SK-N-SH treated with all-trans-retinoic acid at 6 μM for 48 hours (cell line): ENCODE data around the gene LSAMP.
"Not testable (repeated sequence)": the region's sequence is repeated elsewhere in the genome, so short reads cannot be mapped to it uniquely, and the experiment has no call there.

ENCODE experiments used
- ATAC-seq: fragments of 200-7000 bp; cut with Tn5 transposase; 3 replicates; pipeline ENCODE4 v1.9.1; 2020; ENCODE audit warnings: mild to moderate bottlenecking, moderate library complexity
- ARNTL ChIP-seq: fragments of 450-650 bp; formaldehyde crosslinking; IDR thresholded peaks from 2 replicates; pipeline ENCODE4 v1.5.0; 2020; ENCODE audit warnings: low read depth, mild to moderate bottlenecking, moderate library complexity, borderline replicate concordance
- BACH2 ChIP-seq: fragments of 250-450 bp; sonication (Bioruptor Pico); IDR thresholded peaks from 2 replicates; pipeline ENCODE4 v1.9.0; 2021; ENCODE audit warnings: mild to moderate bottlenecking, borderline replicate concordance
- CREB5 ChIP-seq: fragments of 250-450 bp; sonication (Bioruptor Pico); IDR thresholded peaks from 2 replicates; pipeline ENCODE4 v1.5.1; 2020; ENCODE audit warnings: low read depth, mild to moderate bottlenecking, moderate library complexity
- CSDC2 ChIP-seq: fragments of 250-450 bp; sonication (Bioruptor Pico); IDR thresholded peaks from 2 replicates; pipeline ENCODE4 v1.5.0; 2020; ENCODE audit warnings: mild to moderate bottlenecking, moderate library complexity
- ESRRG ChIP-seq: fragments of 250-450 bp; sonication (Bioruptor Pico); IDR thresholded peaks from 2 replicates; pipeline ENCODE4 v1.6.1; 2021; ENCODE audit warnings: mild to moderate bottlenecking
- GLIS3 ChIP-seq: fragments of 250-450 bp; sonication (Bioruptor Pico); IDR thresholded peaks from 2 replicates; pipeline ENCODE4 v1.5.0; 2020; ENCODE audit warnings: mild to moderate bottlenecking, moderate library complexity
- ISL1 ChIP-seq: fragments of 250-450 bp; sonication (Bioruptor Pico); IDR thresholded peaks from 2 replicates; pipeline ENCODE4 v2.1.2; 2022; ENCODE audit warnings: mild to moderate bottlenecking, moderate library complexity
- OSR1 ChIP-seq: fragments of 250-450 bp; sonication (Bioruptor Pico); IDR thresholded peaks from 2 replicates; pipeline ENCODE4 v1.8.0; 2022; ENCODE audit warnings: moderate library complexity, mild to moderate bottlenecking, inconsistent platforms
- PPARA ChIP-seq: fragments of 250-450 bp; sonication (Bioruptor Pico); IDR thresholded peaks from 2 replicates; pipeline ENCODE4 v1.5.0; 2020; ENCODE audit warnings: mild to moderate bottlenecking, borderline replicate concordance
- SNAI2 ChIP-seq: fragments of 250-450 bp; sonication (Bioruptor Pico); IDR thresholded peaks from 2 replicates; pipeline ENCODE4 v1.5.0; 2020; ENCODE audit warnings: mild to moderate bottlenecking, moderate library complexity
- TCF4 ChIP-seq: fragments of 250-450 bp; sonication (Bioruptor Pico); IDR thresholded peaks from 2 replicates; pipeline ENCODE4 v1.8.0; 2021; ENCODE audit warnings: mild to moderate bottlenecking, moderate library complexity, borderline replicate concordance
- TOX ChIP-seq: fragments of 250-450 bp; sonication (Bioruptor Pico); IDR thresholded peaks from 2 replicates; pipeline ENCODE4 v1.8.0; 2021; ENCODE audit warnings: mild to moderate bottlenecking, moderate library complexity, borderline replicate concordance
- TSHZ2 ChIP-seq: fragments of 250-450 bp; sonication (Bioruptor Pico); IDR thresholded peaks from 2 replicates; pipeline ENCODE4 v1.5.0; 2020; ENCODE audit warnings: mild to moderate bottlenecking, moderate library complexity
- ZC3H10 ChIP-seq: fragments of 250-450 bp; sonication (Bioruptor Pico); IDR thresholded peaks from 2 replicates; pipeline ENCODE4 v1.5.1; 2021; ENCODE audit warnings: mild to moderate bottlenecking, moderate library complexity
- ZNF70 ChIP-seq: fragments of 450-650 bp; formaldehyde crosslinking; IDR thresholded peaks from 2 replicates; pipeline ENCODE4 v1.5.0; 2020; ENCODE audit warnings: mild to moderate bottlenecking, moderate library complexity
- ZNF8 ChIP-seq: fragments of 450-650 bp; formaldehyde crosslinking; IDR thresholded peaks from 2 replicates; pipeline ENCODE4 v1.5.0; 2020; ENCODE audit warnings: mild to moderate bottlenecking, moderate library complexity
- TF ChIP-seq, protein P1 (sequence below): fragments of 250-450 bp; sonication (Bioruptor Pico); IDR thresholded peaks from 2 replicates; pipeline ENCODE4 v1.8.0; 2021; ENCODE audit warnings: low read depth, mild to moderate bottlenecking, moderate library complexity, borderline replicate concordance
- TF ChIP-seq, protein P2 (sequence below): fragments of 250-450 bp; sonication (Bioruptor Pico); IDR thresholded peaks from 2 replicates; pipeline ENCODE4 v1.8.0; 2020; ENCODE audit warnings: mild to moderate bottlenecking, moderate library complexity, borderline replicate concordance
- TF ChIP-seq, protein P3 (sequence below): fragments of 250-450 bp; sonication (Bioruptor Pico); IDR thresholded peaks from 2 replicates; pipeline ENCODE4 v1.5.1; 2021; ENCODE audit warnings: mild to moderate bottlenecking, moderate library complexity

The LSAMP gene

GRCh38 chr3:115784739-115785536 is 660.3 kb downstream of the LSAMP start:
- TF ChIP-seq SNAI2 (CRISPR knock-in tag) (no peak), BACH2 (no peak), CREB5 (CRISPR knock-in tag) (peak; percentile 72; the same call in 1 of the 2 replicates), ARNTL (CRISPR knock-in tag) (no peak), ZNF70 (CRISPR knock-in tag) (peak; percentile 45; the same call in 1 of the 2 replicates), ESRRG (CRISPR knock-in tag) (0 out of 2 replicates have a peak, but pooled peaks have one; percentile 36)
- ATAC-seq: peak; percentile 44

DNA sequence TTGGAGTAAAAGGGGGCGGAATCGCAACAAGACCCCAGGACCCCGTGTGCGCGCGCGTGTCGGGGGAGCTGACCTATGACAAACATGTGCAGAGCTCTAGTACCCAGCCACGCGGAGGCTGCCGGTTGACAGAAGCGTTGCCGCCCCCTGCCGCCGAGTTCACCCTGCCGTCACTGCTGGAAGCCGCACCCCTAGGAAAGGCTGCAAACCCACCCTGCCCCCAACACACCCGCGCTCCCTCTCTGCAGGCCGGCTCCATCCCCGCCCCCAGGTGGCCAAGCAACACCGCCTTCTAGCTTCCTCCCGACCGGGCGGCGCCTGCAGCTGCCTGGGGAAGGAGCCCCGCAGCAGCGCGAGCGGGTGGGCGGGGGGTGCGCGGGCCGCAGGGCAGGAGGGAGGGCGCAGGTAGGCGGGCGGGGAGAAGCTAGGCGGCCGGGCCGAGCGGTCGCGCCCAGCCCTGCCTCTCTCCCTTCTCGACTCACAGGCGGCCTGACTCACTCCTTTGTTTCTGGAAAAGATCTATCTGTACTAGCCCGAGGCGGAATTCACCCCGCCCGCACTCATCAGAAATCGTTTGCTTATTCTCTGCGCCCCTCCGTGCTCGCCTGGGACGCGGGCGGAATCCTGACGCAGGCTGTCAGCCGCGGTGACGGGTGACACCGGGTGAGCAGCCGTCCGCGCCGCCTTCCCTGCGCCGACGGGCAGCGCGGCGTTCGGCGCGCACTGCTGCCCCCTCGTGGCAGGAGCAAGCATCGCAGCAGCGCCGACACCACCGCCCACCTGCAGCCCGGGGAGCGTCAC is 661.1 kb downstream of the LSAMP start:
- TF ChIP-seq ARNTL (CRISPR knock-in tag) (no peak), TSHZ2 (CRISPR knock-in tag) (peak; percentile 31; the same call in 1 of the 2 replicates)
- ATAC-seq: peak; percentile 87

- ATAC-seq: not testable (repeated sequence)
Measured at GRCh38 chr3:115783426-115783825, 661.9 kb downstream of the LSAMP start.

GRCh38 chr3:115779011-115779410 is 666.3 kb downstream of the LSAMP start:
- no peak for TF ChIP-seq CREB5 (CRISPR knock-in tag)
- TF ChIP-seq TOX (CRISPR knock-in tag): no peak
- TF ChIP-seq ZC3H10 (CRISPR knock-in tag): no peak
- TF ChIP-seq ZNF8: no peak
- no peak for TF ChIP-seq CSDC2 (CRISPR knock-in tag)
- no peak for TF ChIP-seq ISL1 (CRISPR knock-in tag)
- TF ChIP-seq ZNF70 (CRISPR knock-in tag): no peak
- TF ChIP-seq GLIS3 (CRISPR knock-in tag): no peak
- TF ChIP-seq, protein P1, sequence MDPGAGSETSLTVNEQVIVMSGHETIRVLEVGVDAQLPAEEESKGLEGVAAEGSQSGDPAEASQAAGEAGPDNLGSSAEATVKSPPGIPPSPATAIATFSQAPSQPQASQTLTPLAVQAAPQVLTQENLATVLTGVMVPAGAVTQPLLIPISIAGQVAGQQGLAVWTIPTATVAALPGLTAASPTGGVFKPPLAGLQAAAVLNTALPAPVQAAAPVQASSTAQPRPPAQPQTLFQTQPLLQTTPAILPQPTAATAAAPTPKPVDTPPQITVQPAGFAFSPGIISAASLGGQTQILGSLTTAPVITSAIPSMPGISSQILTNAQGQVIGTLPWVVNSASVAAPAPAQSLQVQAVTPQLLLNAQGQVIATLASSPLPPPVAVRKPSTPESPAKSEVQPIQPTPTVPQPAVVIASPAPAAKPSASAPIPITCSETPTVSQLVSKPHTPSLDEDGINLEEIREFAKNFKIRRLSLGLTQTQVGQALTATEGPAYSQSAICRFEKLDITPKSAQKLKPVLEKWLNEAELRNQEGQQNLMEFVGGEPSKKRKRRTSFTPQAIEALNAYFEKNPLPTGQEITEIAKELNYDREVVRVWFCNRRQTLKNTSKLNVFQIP (CRISPR knock-in tag): no peak
- no peak for TF ChIP-seq TSHZ2 (CRISPR knock-in tag)
- TF ChIP-seq PPARA (CRISPR knock-in tag): no peak
- no peak for TF ChIP-seq OSR1
- TF ChIP-seq BACH2: no peak
- TF ChIP-seq, protein P2, sequence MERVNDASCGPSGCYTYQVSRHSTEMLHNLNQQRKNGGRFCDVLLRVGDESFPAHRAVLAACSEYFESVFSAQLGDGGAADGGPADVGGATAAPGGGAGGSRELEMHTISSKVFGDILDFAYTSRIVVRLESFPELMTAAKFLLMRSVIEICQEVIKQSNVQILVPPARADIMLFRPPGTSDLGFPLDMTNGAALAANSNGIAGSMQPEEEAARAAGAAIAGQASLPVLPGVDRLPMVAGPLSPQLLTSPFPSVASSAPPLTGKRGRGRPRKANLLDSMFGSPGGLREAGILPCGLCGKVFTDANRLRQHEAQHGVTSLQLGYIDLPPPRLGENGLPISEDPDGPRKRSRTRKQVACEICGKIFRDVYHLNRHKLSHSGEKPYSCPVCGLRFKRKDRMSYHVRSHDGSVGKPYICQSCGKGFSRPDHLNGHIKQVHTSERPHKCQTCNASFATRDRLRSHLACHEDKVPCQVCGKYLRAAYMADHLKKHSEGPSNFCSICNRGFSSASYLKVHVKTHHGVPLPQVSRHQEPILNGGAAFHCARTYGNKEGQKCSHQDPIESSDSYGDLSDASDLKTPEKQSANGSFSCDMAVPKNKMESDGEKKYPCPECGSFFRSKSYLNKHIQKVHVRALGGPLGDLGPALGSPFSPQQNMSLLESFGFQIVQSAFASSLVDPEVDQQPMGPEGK (CRISPR knock-in tag): no peak
- TF ChIP-seq, protein P3, sequence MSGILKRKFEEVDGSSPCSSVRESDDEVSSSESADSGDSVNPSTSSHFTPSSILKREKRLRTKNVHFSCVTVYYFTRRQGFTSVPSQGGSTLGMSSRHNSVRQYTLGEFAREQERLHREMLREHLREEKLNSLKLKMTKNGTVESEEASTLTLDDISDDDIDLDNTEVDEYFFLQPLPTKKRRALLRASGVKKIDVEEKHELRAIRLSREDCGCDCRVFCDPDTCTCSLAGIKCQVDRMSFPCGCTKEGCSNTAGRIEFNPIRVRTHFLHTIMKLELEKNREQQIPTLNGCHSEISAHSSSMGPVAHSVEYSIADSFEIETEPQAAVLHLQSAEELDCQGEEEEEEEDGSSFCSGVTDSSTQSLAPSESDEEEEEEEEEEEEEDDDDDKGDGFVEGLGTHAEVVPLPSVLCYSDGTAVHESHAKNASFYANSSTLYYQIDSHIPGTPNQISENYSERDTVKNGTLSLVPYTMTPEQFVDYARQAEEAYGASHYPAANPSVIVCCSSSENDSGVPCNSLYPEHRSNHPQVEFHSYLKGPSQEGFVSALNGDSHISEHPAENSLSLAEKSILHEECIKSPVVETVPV: no peak
- no peak for TF ChIP-seq ESRRG (CRISPR knock-in tag)
- TF ChIP-seq ARNTL (CRISPR knock-in tag): no peak
- TF ChIP-seq TCF4 (CRISPR knock-in tag): no peak
- TF ChIP-seq, all 23 proteins: peak for 0
- ATAC-seq: no peak
